ENCODE measurements around the gene SPATA1.
A peak's percentile ranks its signal among the peaks of the same experiment; 100 is the strongest.

SPATA1 gene

DNA sequence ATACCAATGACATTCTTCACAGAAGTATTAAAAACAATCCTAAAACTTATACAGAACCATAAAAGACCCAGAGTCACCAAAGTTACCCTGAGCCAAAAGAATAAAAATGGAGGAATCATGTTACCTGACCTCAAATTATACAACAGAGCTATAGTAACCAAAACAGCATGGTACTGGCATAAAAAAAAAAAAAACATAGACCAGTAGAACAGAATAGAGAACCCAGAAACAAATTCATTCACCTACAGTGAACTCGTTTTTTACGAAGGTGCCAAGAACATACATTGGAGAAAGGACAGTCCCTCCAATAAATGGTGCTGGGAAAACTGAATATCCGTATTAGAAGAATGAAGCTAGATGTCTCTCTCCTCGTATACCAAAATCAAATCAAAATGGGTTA is 2.8 kb downstream of the SPATA1 start:
- DNase-seq (ENCODE audit: low spot score), result no peak

- no peak for DNase-seq (ENCODE audit: low spot score)
Observed at GRCh38 chr1:84510165-84510564, 4.0 kb downstream of the SPATA1 start.

DNA sequence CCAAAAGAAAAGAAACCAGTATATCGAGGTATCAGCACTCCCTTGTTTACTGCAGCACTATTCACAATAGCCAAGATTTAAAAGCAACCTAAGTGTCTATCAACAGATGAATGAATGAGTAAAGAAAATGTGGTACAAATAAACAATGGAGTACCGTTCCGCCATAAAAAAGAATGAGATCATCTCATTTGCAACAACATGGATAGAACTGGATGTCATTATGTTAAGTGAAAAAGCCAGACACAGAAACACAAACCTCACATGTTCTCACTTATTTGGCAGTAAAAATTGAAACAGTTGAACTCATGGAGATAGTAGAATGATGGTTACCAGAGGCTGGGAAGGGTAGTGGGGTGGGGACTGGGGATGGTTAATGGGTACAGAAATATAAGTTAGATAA is 4.5 kb downstream of the SPATA1 start:
- DNase-seq (ENCODE audit: low spot score), result no peak

DNA sequence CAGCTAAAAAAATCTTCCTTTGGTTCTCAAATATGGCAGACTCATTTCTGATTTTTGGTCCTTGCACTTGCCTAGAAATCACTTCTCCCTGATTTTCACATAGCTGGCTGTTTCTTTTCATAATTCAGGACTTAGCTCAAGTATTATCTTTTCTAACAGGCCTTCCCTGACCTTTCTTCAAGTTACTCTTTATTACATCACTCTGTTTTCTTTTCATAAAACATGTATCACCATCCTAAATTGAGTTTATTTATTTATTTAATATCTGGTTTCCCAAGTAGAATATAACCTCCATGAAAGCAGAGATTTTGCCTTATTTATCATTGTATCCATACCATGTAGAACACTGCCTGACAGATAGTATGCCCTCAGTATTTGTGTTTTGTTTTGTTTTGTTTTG is 18.4 kb downstream of the SPATA1 start:
- DNase-seq (ENCODE audit: low spot score), result no peak

GRCh38 chr1:84525779-84526178 is 19.6 kb downstream of the SPATA1 start:
- DNase-seq (ENCODE audit: low spot score), result peak; percentile 51

GRCh38 chr1:84538599-84538998 is 32.4 kb downstream of the SPATA1 start:
- no peak for DNase-seq (ENCODE audit: low spot score)

DNA sequence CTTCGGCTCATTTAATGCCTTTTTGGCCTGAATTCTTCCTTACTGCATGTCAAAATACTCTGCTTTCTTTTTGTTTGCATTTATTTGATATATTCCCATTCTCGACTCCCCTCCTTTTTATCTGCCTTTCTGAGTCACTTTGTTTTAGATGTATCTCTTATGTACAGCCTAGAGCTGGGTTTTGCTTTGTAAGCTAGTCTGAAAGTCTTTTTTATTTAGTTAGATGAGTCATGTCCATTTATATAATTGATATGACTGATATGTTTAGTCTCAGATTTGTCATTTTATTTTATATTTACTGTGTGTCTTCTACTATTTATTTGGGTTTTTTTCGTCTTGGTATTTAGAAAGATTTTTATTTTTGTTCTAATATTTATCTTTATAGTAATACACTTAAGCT is 33.8 kb downstream of the SPATA1 start:
- DNase-seq (ENCODE audit: low spot score), result no peak

GRCh38 chr1:84540759-84541158 is 34.6 kb downstream of the SPATA1 start:
- no peak for DNase-seq (ENCODE audit: low spot score)

DNA sequence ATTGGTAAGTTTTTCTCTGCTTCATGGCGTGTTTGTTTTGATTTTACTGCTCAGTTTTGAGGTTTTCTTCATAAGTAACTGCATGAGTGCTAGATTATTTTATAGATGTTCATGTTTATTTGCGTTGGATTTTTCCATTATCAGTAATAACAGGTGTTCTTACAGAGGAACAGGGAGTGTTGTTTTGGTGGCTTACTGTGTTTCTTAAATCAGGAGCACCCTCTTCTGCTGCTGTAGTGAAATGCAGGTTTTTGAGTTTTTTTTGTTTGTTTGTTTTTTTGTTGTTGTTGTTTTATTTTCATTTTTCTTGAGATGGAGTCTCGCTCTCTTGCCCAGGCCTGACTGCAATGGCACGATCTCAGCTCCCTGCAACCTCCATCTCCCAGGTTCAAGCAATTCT is 35.5 kb downstream of the SPATA1 start:
- DNase-seq (ENCODE audit: low spot score), result peak; percentile 4

- DNase-seq (ENCODE audit: low spot score), result no peak
Observed at GRCh38 chr1:84550826-84551225, 44.6 kb downstream of the SPATA1 start.

DNA sequence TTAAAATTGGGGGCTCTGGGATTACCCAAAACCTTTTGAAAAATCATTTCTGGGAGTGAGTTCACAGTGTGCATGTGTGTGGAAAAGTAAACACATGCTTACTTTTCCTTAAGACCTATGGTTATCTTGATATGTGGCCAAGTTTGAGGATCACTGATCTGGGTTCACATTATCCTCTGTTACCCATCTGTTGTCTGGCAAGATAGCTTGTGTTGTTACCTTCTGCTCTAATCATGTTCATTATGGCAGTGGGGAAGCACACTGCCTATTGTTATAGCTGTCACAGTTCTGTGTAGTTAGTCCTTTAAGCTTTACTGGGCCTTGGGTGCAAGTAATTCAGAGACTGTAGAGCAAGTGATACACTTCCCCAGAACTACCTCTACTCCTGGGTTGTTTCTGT is 63.0 kb downstream of the SPATA1 start:
- DNase-seq (ENCODE audit: low spot score), result no peak

DNA sequence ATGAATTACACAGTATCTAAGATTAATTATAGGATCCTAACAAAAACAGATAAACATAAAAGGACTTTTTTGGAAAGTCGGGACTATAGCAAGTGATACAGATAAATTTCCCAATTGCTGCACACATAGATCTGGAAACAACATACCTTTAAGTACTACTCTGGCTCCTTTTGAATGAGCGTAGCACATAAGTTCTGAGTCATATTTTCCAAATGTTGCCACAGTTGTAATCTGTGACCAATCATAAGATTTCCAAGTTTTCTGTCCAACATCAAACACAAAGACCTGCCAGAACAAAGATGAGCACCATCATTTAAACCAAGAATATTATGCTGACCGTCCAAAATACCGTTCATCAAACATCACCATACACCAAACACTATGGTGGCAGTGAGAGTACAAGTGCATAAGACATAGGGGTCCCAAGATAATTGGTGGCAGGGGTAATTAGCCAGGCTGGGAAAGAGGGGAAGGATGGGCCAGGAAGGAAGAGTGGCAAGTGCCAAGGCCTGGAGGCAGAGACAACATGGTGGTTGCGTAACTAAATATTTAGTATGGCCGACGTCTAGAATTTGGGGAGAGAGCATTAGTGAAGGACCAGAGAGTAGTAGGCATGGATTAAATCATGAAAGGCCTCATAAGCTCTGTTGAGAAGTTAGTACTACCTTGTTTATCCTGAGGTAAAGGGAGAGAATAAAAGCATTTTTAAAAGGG is 64.4 kb downstream of the SPATA1 start:
- DNase-seq (ENCODE audit: low spot score), result no peak

DNA sequence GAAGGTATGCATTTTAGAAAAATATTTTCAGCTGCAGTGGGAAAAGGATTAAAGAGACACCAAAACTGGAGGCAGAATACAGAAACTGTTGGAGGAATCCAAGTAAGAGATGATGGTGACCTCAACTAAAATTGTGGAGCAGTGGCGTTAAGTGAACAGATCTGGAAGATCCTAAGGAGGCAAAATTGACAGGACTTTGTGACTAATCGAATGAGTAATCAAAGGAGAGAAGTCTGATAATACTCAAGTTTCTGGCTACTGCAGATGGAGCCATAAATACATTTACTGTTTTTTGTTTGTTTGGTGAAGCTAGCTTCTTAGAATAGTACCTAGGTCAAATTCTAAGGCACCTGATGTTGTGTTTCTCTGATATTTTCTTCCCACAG is 65.0 kb downstream of the SPATA1 start:
- no peak for DNase-seq (ENCODE audit: low spot score)

- DNase-seq (ENCODE audit: low spot score), result no peak
Observed at GRCh38 chr1:84573481-84573966, 67.3 kb downstream of the SPATA1 start.

GRCh38 chr1:84573967-84574842 is 68.0 kb downstream of the SPATA1 start, which contains the start of gene CTBS:
TSS of gene CTBS (minus strand) at chr1:84574440. CDS start at chr1:84574415, 25 bp downstream.
- DNase-seq (ENCODE audit: low spot score), result peak; percentile 91

DNA sequence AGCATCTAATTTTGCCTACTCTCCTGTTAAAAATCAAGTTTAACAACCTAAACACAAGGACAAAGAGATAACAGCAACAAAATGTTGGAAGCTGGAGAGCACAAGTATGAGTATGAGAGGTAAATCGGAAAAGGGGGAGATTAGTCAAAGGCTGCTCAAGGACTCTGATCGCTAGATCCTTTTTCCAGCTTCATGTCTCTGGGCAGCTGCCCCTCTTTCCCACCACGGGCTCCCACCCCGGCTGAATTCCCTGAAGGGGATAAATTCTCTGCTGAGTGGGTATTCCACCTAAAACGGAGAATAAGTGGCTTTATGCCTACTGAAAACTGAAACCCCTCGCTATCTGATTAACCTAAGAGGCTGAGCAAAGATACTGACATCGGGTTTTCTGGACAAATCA is 68.8 kb downstream of the SPATA1 start:
- DNase-seq (ENCODE audit: low spot score), result no peak

- DNase-seq (ENCODE audit: low spot score), result no peak
Observed at GRCh38 chr1:84581648-84582047, 75.5 kb downstream of the SPATA1 start.

DNA sequence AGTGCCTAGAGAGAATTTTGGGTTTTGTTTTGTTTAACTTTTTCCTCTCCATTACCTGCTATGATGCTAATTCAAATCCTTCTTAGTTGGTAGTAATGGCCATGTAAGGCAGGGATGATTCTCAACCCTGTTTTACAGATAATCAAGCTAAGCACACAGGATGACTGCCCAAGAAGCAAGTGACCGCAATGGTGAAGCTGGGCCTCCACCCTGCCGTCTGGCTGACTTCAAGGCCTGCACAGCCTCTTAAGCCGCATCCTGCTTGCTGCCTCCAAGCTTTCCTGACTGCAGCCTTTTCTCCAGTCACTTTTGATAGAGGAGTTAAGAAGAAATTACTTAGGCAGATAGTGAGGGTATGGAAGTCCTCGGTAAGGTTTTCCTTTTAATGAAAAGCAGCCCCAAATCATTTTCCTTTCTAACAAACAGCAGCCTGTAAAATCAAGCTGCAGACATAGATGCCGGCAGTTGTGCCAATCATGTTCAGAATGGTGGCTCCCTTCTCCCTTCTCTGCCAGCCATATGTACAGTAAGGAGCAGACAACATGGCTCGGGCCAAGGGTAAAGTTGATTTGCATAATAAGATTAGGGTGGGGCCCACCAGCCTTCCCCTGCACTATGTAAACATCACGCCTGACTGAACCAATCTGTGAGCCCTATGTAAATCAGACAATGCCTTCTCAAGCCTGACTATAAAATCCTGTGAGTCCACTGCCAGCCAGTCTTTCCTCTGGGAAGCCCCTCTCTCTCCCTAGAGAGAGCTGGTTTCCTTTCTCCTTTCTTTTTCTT is 76.8 kb downstream of the SPATA1 start:
- DNase-seq (ENCODE audit: low spot score), result no peak

DNA sequence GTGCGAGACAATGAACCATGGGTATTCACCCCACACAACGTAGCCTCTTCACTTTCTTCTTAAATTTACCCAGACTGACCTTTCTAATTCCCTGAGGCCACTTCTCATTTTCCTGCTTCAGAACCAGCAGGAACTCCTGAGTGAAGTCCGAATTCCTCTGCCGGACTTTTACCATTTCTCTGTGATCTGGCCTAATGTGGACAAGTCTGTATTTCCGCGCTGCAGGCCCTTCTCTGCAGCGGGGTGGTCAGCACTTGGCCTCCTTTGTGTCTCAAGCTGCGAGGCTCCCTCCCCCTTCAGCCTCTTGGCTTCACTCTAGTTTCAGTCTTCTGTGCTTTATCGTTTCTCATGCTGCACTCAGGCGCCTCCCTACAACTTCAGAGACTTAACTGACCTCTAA is 77.5 kb downstream of the SPATA1 start:
- DNase-seq (ENCODE audit: low spot score), result no peak

DNA sequence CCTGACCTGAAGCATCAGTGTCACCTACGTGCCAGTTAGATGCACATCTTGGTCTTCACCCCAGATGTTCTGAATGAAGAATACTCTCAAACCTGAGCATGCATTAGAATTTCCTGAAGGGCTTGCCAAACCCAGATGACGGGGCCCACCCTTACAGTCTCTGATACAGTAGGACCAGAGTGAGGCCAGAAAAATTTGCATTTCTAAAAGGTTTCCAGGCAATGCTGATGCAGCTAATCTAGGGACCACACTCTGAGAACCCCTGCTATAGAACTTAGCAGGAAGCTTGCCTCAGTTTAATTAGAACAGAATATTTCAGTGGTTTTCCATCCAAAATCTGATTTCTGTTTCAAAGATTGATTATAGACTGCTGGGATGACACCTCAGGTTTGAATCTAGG is 77.9 kb downstream of the SPATA1 start:
- no peak for DNase-seq (ENCODE audit: low spot score)

DNA sequence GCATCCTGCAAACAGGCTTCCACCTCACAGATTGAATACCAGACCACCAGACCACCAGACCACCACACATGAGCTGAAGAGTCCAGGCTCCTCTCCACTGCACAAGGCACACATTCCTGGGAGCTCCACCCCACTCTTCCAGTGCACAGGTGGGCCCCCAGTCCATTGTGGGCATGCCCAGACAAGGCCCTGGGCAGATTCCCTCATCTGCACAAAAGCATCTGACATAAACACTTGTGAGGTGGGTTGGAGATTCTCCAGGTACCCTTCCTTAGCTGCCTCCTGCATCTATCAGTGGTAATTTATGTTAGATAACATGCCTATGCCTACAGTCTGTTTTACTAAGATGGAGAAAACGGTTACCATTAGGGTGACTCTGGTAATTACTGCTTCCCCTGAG is 79.6 kb downstream of the SPATA1 start:
- no peak for DNase-seq (ENCODE audit: low spot score)

DNA sequence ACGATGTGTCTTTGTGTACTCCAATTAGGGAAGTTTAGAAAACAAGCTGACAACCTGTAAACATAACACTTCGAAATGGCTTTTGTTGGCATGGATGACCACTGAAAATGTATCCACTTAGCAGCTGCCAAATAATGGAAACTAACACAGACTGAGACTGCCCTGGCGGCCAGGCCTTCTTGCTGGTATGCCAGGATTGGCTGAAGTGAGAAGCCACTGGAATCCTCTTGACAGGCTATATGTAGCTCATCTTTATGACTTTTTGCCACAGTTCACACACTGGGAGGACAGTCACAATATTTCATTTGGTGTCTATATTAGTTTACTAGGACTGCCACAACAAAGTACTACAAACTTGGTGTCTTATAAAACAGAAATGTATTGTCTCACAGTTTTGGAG is 80.9 kb downstream of the SPATA1 start:
- no peak for DNase-seq (ENCODE audit: low spot score)

Data from Ammon's horn (tissue), 1 donor.